H1 (cell line): ENCODE results near the gene SIRT5. TPM values are rescaled to one million over a fixed set of nuclear protein-coding genes. Genes with fewer than 3 reads are reported as not detected.

Source experiments
- CTCF ChIA-PET: fragments of 300-600 bp; sonication (Branson Sonifier 250); formaldehyde crosslinking; loops from one replicate; lab custom pipeline; 2021; ENCODE audit not compliant: partially characterized antibody; lab: Charles Lee
- POLR2A ChIA-PET: fragments of 300-600 bp; sonication (Branson Sonifier 250); formaldehyde crosslinking; loops from one replicate; lab custom pipeline; 2021; ENCODE audit warnings: inconsistent platforms; ENCODE audit not compliant: partially characterized antibody; lab: Charles Lee
- DNase-seq, 2 experiments: peaks; one replicate each; pipeline versions ENCODE4 v3.0.0 to v3.0.0-alpha.2; 2010 to 2022; ENCODE audit warnings: low spot score in 2 of 2, low read depth in 1 of 2, mixed read lengths in 1 of 2
- FAIRE-seq: peaks from 2 replicates; lab custom pipeline; 2011; peaks lifted over from hg19 to GRCh38; lab: Jason Lieb, UNC
- H2AFZ ChIP-seq: 2 replicates; pipeline ENCODE4 v1.8.1; 2012; ENCODE audit warnings: low read length, inconsistent platforms
- H2AK5ac ChIP-seq: 2 replicates; pipeline ENCODE4 v1.6.1; 2013; ENCODE audit warnings: low read depth, low read length
- H2BK120ac ChIP-seq: replicated peaks from 2 replicates; pipeline ENCODE3; 2013; ENCODE audit warnings: low read depth, low read length, inconsistent platforms
- H2BK12ac ChIP-seq: 2 replicates; pipeline ENCODE4 v1.6.1; 2013; ENCODE audit warnings: low read depth, low read length
- H2BK15ac ChIP-seq: 2 replicates; pipeline ENCODE4 v1.6.1; 2013; ENCODE audit warnings: low read length
- H2BK20ac ChIP-seq: 2 replicates; pipeline ENCODE4 v1.6.1; 2013; ENCODE audit warnings: low read length
- H2BK5ac ChIP-seq: 2 replicates; pipeline ENCODE4 v1.6.1; 2013; ENCODE audit warnings: low read depth, low read length
- H3K14ac ChIP-seq: 2 replicates; pipeline ENCODE4 v1.6.1; 2013; ENCODE audit warnings: inconsistent platforms; ENCODE audit not compliant: insufficient read length
- H3K18ac ChIP-seq: 2 replicates; pipeline ENCODE4 v1.6.1; 2013; ENCODE audit warnings: low read length; ENCODE audit errors: extremely low read depth
- H3K23ac ChIP-seq: 2 replicates; pipeline ENCODE4 v1.6.1; 2013; ENCODE audit warnings: inconsistent platforms; ENCODE audit not compliant: insufficient read length
- H3K23me2 ChIP-seq: 2 replicates; pipeline ENCODE4 v1.6.1; 2013; ENCODE audit warnings: low read depth, low read length
- H3K27ac ChIP-seq: 2 replicates; pipeline ENCODE4 v1.6.1; 2011; ENCODE audit warnings: low read depth, low read length, inconsistent platforms
- H3K27me3 ChIP-seq, 4 experiments: replicated peaks in 1 of 4; 1 replicate in 1 of 4; 2 replicates in 3 of 4; pipeline versions ENCODE4 v1.6.1 to v1.8.1; 2011 to 2013; ENCODE audit warnings: low read length in 3 of 4, mild to moderate bottlenecking in 3 of 4, inconsistent platforms in 2 of 4, mixed read lengths in 2 of 4, moderate library complexity in 1 of 4; ENCODE audit not compliant: control insufficient read depth in 3 of 4, insufficient read depth in 3 of 4; ENCODE audit errors: extremely low read depth in 1 of 4
- H3K36me3 ChIP-seq, 4 experiments: 2 replicates each; pipeline versions ENCODE4 v1.6.1 to v1.8.1; 2011 to 2013; ENCODE audit warnings: mild to moderate bottlenecking in 4 of 4, low read length in 3 of 4, moderate library complexity in 2 of 4, control low read depth in 1 of 4, inconsistent platforms in 1 of 4; ENCODE audit not compliant: insufficient read depth in 4 of 4, control insufficient read depth in 2 of 4
- H3K4ac ChIP-seq: replicated peaks from 2 replicates; pipeline ENCODE3; 2013; ENCODE audit warnings: low read length, low read depth, mixed read lengths, inconsistent platforms; ENCODE audit not compliant: insufficient read length
- H3K4me1 ChIP-seq, 4 experiments: replicated peaks in 1 of 4; 1 replicate in 1 of 4; 2 replicates in 3 of 4; pipeline versions ENCODE4 v1.6.1 to v1.8.1; 2011 to 2013; ENCODE audit warnings: low read length in 3 of 4, inconsistent platforms in 2 of 4, mixed read lengths in 1 of 4; ENCODE audit not compliant: insufficient read depth in 4 of 4, control insufficient read depth in 3 of 4
- H3K4me2 ChIP-seq, 2 experiments: 2 replicates each; pipeline versions ENCODE4 v1.6.1 to v1.8.1; 2011 to 2013; ENCODE audit warnings: low read depth in 2 of 2, low read length in 2 of 2, control low read depth in 1 of 2, inconsistent platforms in 1 of 2, mild to moderate bottlenecking in 1 of 2; ENCODE audit not compliant: insufficient read depth in 1 of 2
- H3K4me3 ChIP-seq, 4 experiments: fragments of 200-600, 300-600 bp in 1 of 4; sonication (generic), shearing (Covaris generic), sonication (Bioruptor Twin) in 1 of 4; 2 replicates each; pipeline versions ENCODE4 v1.5.1 to v1.8.1; 2011 to 2016; ENCODE audit warnings: low read length in 4 of 4, low read depth in 3 of 4, control low read depth in 2 of 4, inconsistent platforms in 2 of 4, mild to moderate bottlenecking in 2 of 4, mixed read lengths in 1 of 4, moderate library complexity in 1 of 4; ENCODE audit not compliant: insufficient read depth in 2 of 4; ENCODE audit errors: extremely low read depth in 1 of 4
- H3K56ac ChIP-seq: replicated peaks from 2 replicates; pipeline ENCODE3; 2013; ENCODE audit warnings: low read depth, mild to moderate bottlenecking, mixed read lengths, low read length, inconsistent platforms; ENCODE audit not compliant: insufficient read length
- H3K79me1 ChIP-seq: 2 replicates; pipeline ENCODE4 v1.6.1; 2013; ENCODE audit warnings: low read depth, low read length, control low read depth
- H3K79me2 ChIP-seq, 2 experiments: 2 replicates each; pipeline versions ENCODE4 v1.6.1 to v1.8.1; 2012 to 2013; ENCODE audit warnings: low read length in 2 of 2, mild to moderate bottlenecking in 2 of 2, inconsistent platforms in 1 of 2; ENCODE audit not compliant: insufficient read depth in 2 of 2, control insufficient read depth in 1 of 2
- H3K9ac ChIP-seq, 4 experiments: replicated peaks in 1 of 4; 1 replicate in 1 of 4; 2 replicates in 3 of 4; pipeline versions ENCODE4 v1.6.1 to v1.8.1; 2011 to 2013; ENCODE audit warnings: low read depth in 3 of 4, low read length in 3 of 4, control low read depth in 2 of 4, mild to moderate bottlenecking in 2 of 4, moderate library complexity in 2 of 4, inconsistent platforms in 1 of 4; ENCODE audit errors: extremely low read depth in 1 of 4
- H3K9me3 ChIP-seq, 2 experiments: 2 replicates each; pipeline versions ENCODE4 v1.6.1 to v1.8.1; 2012 to 2013; ENCODE audit warnings: mild to moderate bottlenecking in 2 of 2, moderate library complexity in 2 of 2, control low read depth in 1 of 2, inconsistent platforms in 1 of 2, low read depth in 1 of 2, low read length in 1 of 2, mixed read lengths in 1 of 2; ENCODE audit not compliant: insufficient read depth in 2 of 2
- H4K20me1 ChIP-seq, 2 experiments: replicated peaks in 1 of 2; 2 replicates each; pipeline versions ENCODE3 to v1.8.1; 2011 to 2013; ENCODE audit warnings: inconsistent platforms in 2 of 2, low read length in 2 of 2, mild to moderate bottlenecking in 1 of 2; ENCODE audit not compliant: insufficient read depth in 2 of 2, control insufficient read depth in 1 of 2
- H4K5ac ChIP-seq: 2 replicates; pipeline ENCODE4 v1.6.1; 2013; ENCODE audit warnings: low read length, low read depth, mixed read lengths, inconsistent platforms; ENCODE audit not compliant: insufficient read length
- H4K8ac ChIP-seq: 2 replicates; pipeline ENCODE4 v1.8.0; 2013; ENCODE audit warnings: mild to moderate bottlenecking, moderate library complexity, low read length, inconsistent platforms; ENCODE audit not compliant: insufficient read depth; ENCODE audit errors: extremely low read depth
- H4K91ac ChIP-seq: replicated peaks from 2 replicates; pipeline ENCODE3; 2013; ENCODE audit warnings: low read length, mixed read lengths, inconsistent platforms; ENCODE audit not compliant: insufficient read length
- ASH2L ChIP-seq: fragments of 200-600, 300-600 bp; sonication (generic); IDR thresholded peaks from one replicate; pipeline ENCODE4 v1.7.1; 2017; ENCODE audit warnings: low read length
- CEBPB ChIP-seq: IDR thresholded peaks from 2 replicates; pipeline ENCODE4 v1.6.1; 2012; ENCODE audit warnings: low read depth, low read length
- CHD2 ChIP-seq: IDR thresholded peaks from 2 replicates; pipeline ENCODE4 v1.6.1; 2012; ENCODE audit warnings: low read length, improper control_type of control experiment
- CTBP2 ChIP-seq: IDR thresholded peaks from 2 replicates; pipeline ENCODE4 v1.7.0; 2011; ENCODE audit warnings: borderline replicate concordance, mild to moderate bottlenecking, moderate library complexity, mixed read lengths, low read length; ENCODE audit not compliant: insufficient read depth, insufficient read length
- HDAC6 ChIP-seq: IDR thresholded peaks from one replicate; pipeline ENCODE4 v1.7.1; 2012; ENCODE audit warnings: low read depth, mild to moderate bottlenecking, inconsistent platforms, low read length, moderate library complexity
- PHF8 ChIP-seq: fragments of 200-600 bp; sonication (generic); conservative IDR thresholded peaks from 2 replicates; pipeline ENCODE4 v1.7.1; 2012; ENCODE audit warnings: low read depth, mild to moderate bottlenecking, inconsistent platforms, low read length, moderate library complexity
- RFX5 ChIP-seq: IDR thresholded peaks from 2 replicates; pipeline ENCODE4 v1.6.1; 2011; ENCODE audit warnings: low read depth, low read length, improper control_type of control experiment, borderline replicate concordance
- SIX5 ChIP-seq: IDR thresholded peaks from 2 replicates; pipeline ENCODE4 v1.6.1; 2011; ENCODE audit warnings: mild to moderate bottlenecking, low read depth, low read length
- WGBS, 2 experiments: shearing (Covaris generic) in 1 of 2; methylation state at CpG; one replicate each; pipeline versions ENCODE4 v1.1.6 to v1.1.7; 2013 to 2015; ENCODE audit warnings: low lambda C conversion rate in 2 of 2, mixed read lengths in 2 of 2, inconsistent platforms in 1 of 2, low coverage in 1 of 2, missing lambda C conversion rate in 1 of 2; ENCODE audit not compliant: insufficient replicate concordance in 2 of 2, insufficient coverage in 1 of 2, insufficient read length in 1 of 2; ENCODE audit errors: extremely low coverage in 1 of 2, missing lambda C conversion rate in 1 of 2; 5-methylcytosine and 5-hydroxymethylcytosine counted together
- polyA plus RNA-seq, 7 experiments: library from polyadenylated mRNA; depleted of rRNA in 3 of 7; stranded (reverse) in 5 of 7; unstranded in 2 of 7; fragments of >200 nt in 5 of 7; fragments of 200-250 nt in 2 of 7; gene quantifications; 1 replicate in 5 of 7; 2 replicates in 1 of 7; 4 replicates in 1 of 7; pipeline versions ENCODE4 v1.2.1 to v1.2.3, GENCODE V29; 2011 to 2013; ENCODE audit warnings: missing spikeins in 2 of 7, mixed read lengths in 2 of 7
- total RNA-seq: library from RNA; stranded (reverse); fragmentation: NEBNext Ultra II Directional; extraction: Animal tissue kit (Norgen Biotek cat#: 25700); gene quantifications from 2 replicates; pipeline ENCODE4 v1.2.1, GENCODE V29; 2021
- TF ChIP-seq, protein P1 (sequence below): IDR thresholded peaks from 2 replicates; pipeline ENCODE4 v1.6.1; 2012; ENCODE audit warnings: inconsistent platforms
- TF ChIP-seq, protein P2 (sequence below): IDR thresholded peaks from 2 replicates; pipeline ENCODE4 v1.6.1; 2011; ENCODE audit warnings: low read length, improper control_type of control experiment

Gene SIRT5
- total and polyA plus RNA-seq, 2 of the 8 experiments (the other 6 are each of a cell fraction or from before 2014, with no cell fraction given), result 7.4 to 14.7 TPM

GRCh38 chr6:13524801-13525508, 49.4 kb upstream of the SIRT5 start:
- no peak overlapping the region for H3K4me3 ChIP-seq
- H3K23me2 ChIP-seq, result no peaks in the 10 kb centered on the region; the same call in 1 of the 2 replicates
- H2BK120ac ChIP-seq, result no peak overlapping the region
- H3K4ac ChIP-seq, result no peak overlapping the region
- CTCF ChIA-PET, result interaction anchor here (0.7 to 1.4 kb wide), 5 partner anchors 10 to 90 kb away, joined by 3 to 7 read pairs (median 4); partner anchors contain the start of gene NOL7
- no peak overlapping the region for H3K18ac ChIP-seq
- no peaks in the 10 kb centered on the region for H3K79me1 ChIP-seq
- H3K23ac ChIP-seq, result no peak overlapping the region
- no peak overlapping the region for H2BK15ac ChIP-seq
- POLR2A ChIA-PET, result no interaction called here
- no peak overlapping the region for H4K91ac ChIP-seq
- H3K79me2 ChIP-seq, result no peaks in the 10 kb centered on the region
- no peaks in the 10 kb centered on the region for H3K9me3 ChIP-seq
- H4K20me1 ChIP-seq, result no peaks in the 10 kb centered on the region
- no peak overlapping the region for H4K5ac ChIP-seq
- H2AK5ac ChIP-seq, result no peak overlapping the region
- no peak overlapping the region for H2BK12ac ChIP-seq
- H3K14ac ChIP-seq, result no peak overlapping the region
- no peak overlapping the region for H4K8ac ChIP-seq
- no peak overlapping the region for H3K9ac ChIP-seq
- H3K36me3 ChIP-seq, result no peaks in the 10 kb centered on the region
- H2AFZ ChIP-seq, result no peak overlapping the region
- H3K56ac ChIP-seq, result no peak overlapping the region
- no peaks in the 10 kb centered on the region for H3K27me3 ChIP-seq
- no peak for DNase-seq
- H3K4me2 ChIP-seq, result no peak overlapping the region
- no peak overlapping the region for H2BK20ac ChIP-seq
- no peak for FAIRE-seq
- H2BK5ac ChIP-seq, result no peak overlapping the region
- peaks cover 0 to 8% (median 2%) of the 10 kb centered on the region in 4 experiments; a peak in 2 of 7 replicates for H3K4me1 ChIP-seq
- WGBS, 2 experiments, result 86% methylated on average over 11 of the region's 12 CpGs; no CpG with 5 or more reads in 1 of the 2 experiments
- no peak overlapping the region for H3K27ac ChIP-seq
- TF ChIP-seq PHF8 (no peak), CTBP2 (no peak), RFX5 (no peak), CEBPB (no peak), CHD2 (no peak), HDAC6 (no peak), ASH2L (no peak), SIX5 (no peak)
- TF ChIP-seq, protein P1, sequence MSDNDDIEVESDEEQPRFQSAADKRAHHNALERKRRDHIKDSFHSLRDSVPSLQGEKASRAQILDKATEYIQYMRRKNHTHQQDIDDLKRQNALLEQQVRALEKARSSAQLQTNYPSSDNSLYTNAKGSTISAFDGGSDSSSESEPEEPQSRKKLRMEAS, result no peak
- TF ChIP-seq, protein P2, sequence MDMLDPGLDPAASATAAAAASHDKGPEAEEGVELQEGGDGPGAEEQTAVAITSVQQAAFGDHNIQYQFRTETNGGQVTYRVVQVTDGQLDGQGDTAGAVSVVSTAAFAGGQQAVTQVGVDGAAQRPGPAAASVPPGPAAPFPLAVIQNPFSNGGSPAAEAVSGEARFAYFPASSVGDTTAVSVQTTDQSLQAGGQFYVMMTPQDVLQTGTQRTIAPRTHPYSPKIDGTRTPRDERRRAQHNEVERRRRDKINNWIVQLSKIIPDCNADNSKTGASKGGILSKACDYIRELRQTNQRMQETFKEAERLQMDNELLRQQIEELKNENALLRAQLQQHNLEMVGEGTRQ, result no peak
